Heart right ventricle (tissue), 16 donors: ENCODE data around the gene FMN2. TPM values are rescaled to one million over a fixed set of nuclear protein-coding genes. Genes with fewer than 3 reads are reported as not detected.

Source experiments
- ATAC-seq, 8 donors: fragments of 200-7000 bp; cut with Tn5 transposase; one replicate each; pipeline ENCODE4 v1.9.1; 2020; ENCODE audit warnings: mild to moderate bottlenecking in 8 of 8, moderate library complexity in 8 of 8, moderate number of reproducible peaks in 1 of 8
- DNase-seq, 2 donors: peaks; one replicate each; pipeline ENCODE4 v3.0.0-alpha.2; 2020
- H3K27ac ChIP-seq, 10 donors: fragments of 200-600 bp; sonication (generic) in 2 of 10; one replicate each; pipeline versions ENCODE4 v1.5.0 to v1.8.0; 2020 to 2022; ENCODE audit warnings: mild to moderate bottlenecking in 3 of 10
- H3K27me3 ChIP-seq, 7 donors: fragments of 200-600 bp; one replicate each; pipeline ENCODE4 v1.8.0; 2021 to 2022; ENCODE audit warnings: mild to moderate bottlenecking in 2 of 7
- H3K36me3 ChIP-seq, 9 donors: fragments of 200-600 bp; sonication (generic) in 1 of 9; one replicate each; pipeline versions ENCODE4 v1.5.0 to v1.8.0; 2020 to 2022; ENCODE audit warnings: mild to moderate bottlenecking in 2 of 9
- H3K4me1 ChIP-seq, 9 donors: fragments of 200-600 bp; sonication (generic) in 1 of 9; one replicate each; pipeline versions ENCODE4 v1.5.0 to v1.8.0; 2020 to 2022; ENCODE audit warnings: mild to moderate bottlenecking in 4 of 9
- H3K4me3 ChIP-seq, 10 donors: fragments of 200-600 bp; sonication (generic) in 2 of 10; one replicate each; pipeline versions ENCODE4 v1.5.0 to v1.8.0; 2020 to 2022; ENCODE audit warnings: mild to moderate bottlenecking in 7 of 10, moderate library complexity in 2 of 10
- H3K9me3 ChIP-seq, 11 donors: fragments of 200-600 bp in 10 of 11; sonication (generic) in 2 of 11; one replicate each; pipeline versions ENCODE4 v1.5.0 to v1.8.0; 2013 to 2022; ENCODE audit warnings: mild to moderate bottlenecking in 2 of 11, control low read depth in 1 of 11, moderate library complexity in 1 of 11
- WGBS, 2 donors: extraction: QIAGEN DNeasy Blood & Tissue Kit; methylation state at CpG; one replicate each; pipeline ENCODE4 v1.1.7; 2013; ENCODE audit warnings: inconsistent platforms in 1 of 2; 5-methylcytosine and 5-hydroxymethylcytosine counted together
- intact Hi-C, 10 donors: fragments of 100-400 bp; cut with DNase I; formaldehyde crosslinking; loops; one replicate each; pipeline versions ENCODE4 v1.11.1 to v1.14.2; 2022
- polyA plus RNA-seq, 2 donors: library from polyadenylated mRNA; stranded (reverse); fragments of 200-250 nt; gene quantifications; one replicate each; pipeline ENCODE4 v1.2.3, GENCODE V29; 2013
- total RNA-seq, 10 donors: library from RNA; stranded (reverse); fragmentation: NEBNext Ultra II Directional in 3 of 10; extraction: Animal tissue kit (Norgen Biotek cat#: 25700) in 3 of 10; gene quantifications; one replicate each; pipeline versions ENCODE4 v1.2.1 to v1.2.4, GENCODE V29; 2021 to 2023
- TF ChIP-seq, protein P1 (sequence below), 9 donors: fragments of 200-600 bp; sonication (generic) in 2 of 9; IDR thresholded peaks; one replicate each; pipeline versions ENCODE4 v1.5.0 to v1.8.0; 2021 to 2022; ENCODE audit warnings: antibody characterized with exemption in 9 of 9, mild to moderate bottlenecking in 5 of 9, moderate library complexity in 1 of 9
- donor health status: Arrhythmogenic right ventricular cardiomyopathy.
- donor health status: ischemic (EF 13 %, LVEDD 7.1; RV severe dilation, severe dysfunction).
- donor health status: healthy with polysubstance abuse.
- donor health status: DM: no; HTN: yes; CAD: no.
- donor health status: DM: no; HTN: no; CAD: no.
- donor health status: ischemic (EF 25% LVEDD 6.9; RV normal size, moderate dysfunction).
- donor health status: ischemic (EF 25% LVEDD 5.7; RV mildly dilated, moderate dysfunction).
- donor health status: healthy.
- donor health status: DM: yes; HTN: yes; CAD: no.
- donor health status: Ischemic cardiomyopathy.
- donor health status: ischemic (EF 35%, LVEDD 5.7; RV mildly dilated, moderate dysfunction).
- donor health status: nonischemic (EF 11% LVEDD 7.7; RV severe dilation, severe dysfunction).
- donor health status: DM: yes; HTN: yes; CAD: no.
- donor health status: PGD.
- donor health status: ischemic (EF 29% LVEDD 5.4; RV normal size, mild dysfunction).
- donor health status: nonischemic (EF 23%, LVEDD 6.1; RV moderate dilation, normal function).

FMN2 gene
- total and polyA plus RNA-seq, 12 donors, result 0.03 to 0.70 (median 0.12) TPM; not detected in 9

- H3K27me3 ChIP-seq, result no peaks in the 10 kb centered on the region
- TF ChIP-seq, protein P1, sequence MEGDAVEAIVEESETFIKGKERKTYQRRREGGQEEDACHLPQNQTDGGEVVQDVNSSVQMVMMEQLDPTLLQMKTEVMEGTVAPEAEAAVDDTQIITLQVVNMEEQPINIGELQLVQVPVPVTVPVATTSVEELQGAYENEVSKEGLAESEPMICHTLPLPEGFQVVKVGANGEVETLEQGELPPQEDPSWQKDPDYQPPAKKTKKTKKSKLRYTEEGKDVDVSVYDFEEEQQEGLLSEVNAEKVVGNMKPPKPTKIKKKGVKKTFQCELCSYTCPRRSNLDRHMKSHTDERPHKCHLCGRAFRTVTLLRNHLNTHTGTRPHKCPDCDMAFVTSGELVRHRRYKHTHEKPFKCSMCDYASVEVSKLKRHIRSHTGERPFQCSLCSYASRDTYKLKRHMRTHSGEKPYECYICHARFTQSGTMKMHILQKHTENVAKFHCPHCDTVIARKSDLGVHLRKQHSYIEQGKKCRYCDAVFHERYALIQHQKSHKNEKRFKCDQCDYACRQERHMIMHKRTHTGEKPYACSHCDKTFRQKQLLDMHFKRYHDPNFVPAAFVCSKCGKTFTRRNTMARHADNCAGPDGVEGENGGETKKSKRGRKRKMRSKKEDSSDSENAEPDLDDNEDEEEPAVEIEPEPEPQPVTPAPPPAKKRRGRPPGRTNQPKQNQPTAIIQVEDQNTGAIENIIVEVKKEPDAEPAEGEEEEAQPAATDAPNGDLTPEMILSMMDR (IDR thresholded peaks at IDR 0.05), result no peak
- DNase-seq, result no peak
- no peak overlapping the region for H3K4me3 ChIP-seq
- intact Hi-C loops, result no loop called here
- WGBS, 2 donors, result 59 to 61% methylated on average over 4 of the region's 4 CpGs
- H3K27ac ChIP-seq, result no peak overlapping the region
- peaks cover 0 to 8% (median 0%) of the 10 kb centered on the region in 11 donors for H3K9me3 ChIP-seq
- ATAC-seq, result no peak
- no peaks in the 10 kb centered on the region for H3K36me3 ChIP-seq
- no peaks in the 10 kb centered on the region for H3K4me1 ChIP-seq
Measured at GRCh38 chr1:240309769-240310168, 218.1 kb downstream of the FMN2 start.

DNA sequence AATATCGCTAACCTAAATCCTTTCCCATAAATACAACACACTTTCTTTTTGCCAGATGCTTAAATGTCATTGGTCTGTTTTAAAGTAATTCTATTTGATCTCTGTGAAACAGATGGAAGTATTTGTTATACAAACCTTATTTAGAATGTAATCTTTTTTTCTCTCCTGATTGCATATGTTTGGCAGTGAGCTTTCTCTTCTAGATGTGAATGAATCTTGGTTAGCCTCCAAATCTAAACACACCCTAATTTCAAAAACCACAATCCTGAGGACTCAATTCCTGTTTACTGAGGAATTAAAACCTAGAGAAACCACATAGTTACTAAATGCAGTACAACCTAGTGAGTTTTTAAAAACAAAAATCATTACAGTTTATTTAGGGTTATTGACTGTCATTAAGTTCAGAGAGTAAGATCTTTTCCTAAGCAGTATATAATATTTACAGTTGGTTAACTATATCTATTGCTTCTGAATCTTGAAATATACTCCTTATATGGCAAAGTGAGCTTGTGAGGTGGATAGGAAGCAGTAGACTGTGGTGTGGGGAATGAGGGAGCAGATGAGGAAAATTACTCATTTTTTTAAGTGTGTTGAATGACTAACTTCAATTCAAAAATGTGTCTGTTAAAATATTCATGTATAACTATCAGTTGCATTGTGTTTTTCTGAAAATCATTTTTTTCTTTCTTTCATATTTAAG lies 218.7 kb downstream of the FMN2 start:
- Histone ChIP-seq H3K9me3 (peaks cover 0 to 8% (median 0%) of the 10 kb centered on the region in 11 donors), H3K27ac (no peak overlapping the region), H3K4me1 (no peaks in the 10 kb centered on the region), H3K27me3 (no peaks in the 10 kb centered on the region), H3K36me3 (no peaks in the 10 kb centered on the region), H3K4me3 (no peak overlapping the region)
- ATAC-seq, result no peak
- 80 to 91% methylated on average over 1 of the region's 1 CpG for WGBS, 2 donors
- DNase-seq, result no peak
- intact Hi-C loops, result no loop called here
- TF ChIP-seq, protein P1 (IDR thresholded peaks at IDR 0.05), result no peak

DNA sequence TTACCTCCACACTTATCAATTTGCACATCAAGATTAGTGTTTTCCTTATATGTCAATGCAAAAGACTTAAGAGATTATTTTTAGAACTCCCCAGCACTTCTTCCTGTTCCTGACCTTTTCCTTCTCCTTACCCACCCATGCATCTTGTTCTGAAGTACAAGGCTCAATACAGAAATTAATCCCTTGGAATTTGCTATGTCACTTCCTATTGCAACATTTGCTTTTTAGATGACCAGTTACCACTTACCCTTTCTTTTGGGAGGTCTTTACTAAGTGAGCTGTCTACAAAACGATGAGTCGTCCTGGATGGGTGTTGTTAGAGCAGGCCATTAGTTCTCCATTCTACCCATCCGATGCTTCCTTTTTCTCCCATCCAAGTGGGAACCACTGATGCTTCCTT lies 221.2 kb downstream of the FMN2 start:
- DNase-seq (no peak), ATAC-seq (no peak)
- Histone ChIP-seq H3K36me3 (no peaks in the 10 kb centered on the region), H3K4me3 (no peak overlapping the region), H3K27me3 (no peaks in the 10 kb centered on the region), H3K9me3 (no peaks in the 10 kb centered on the region), H3K27ac (no peak overlapping the region), H3K4me1 (no peaks in the 10 kb centered on the region)
- TF ChIP-seq, protein P1 (IDR thresholded peaks at IDR 0.05), result no peak
- 52 to 69% methylated on average over 3 of the region's 3 CpGs for WGBS, 2 donors
- intact Hi-C loops, result no loop called here

- ATAC-seq, result no peak
- TF ChIP-seq, protein P1 (IDR thresholded peaks at IDR 0.05), result no peak
Measured at GRCh38 chr1:240314845-240315801, 223.4 kb downstream of the FMN2 start.

More at GRCh38 chr1:240314845-240315801, 223.4 kb downstream of the FMN2 start:
- no peaks in the 10 kb centered on the region for H3K27me3 ChIP-seq
- H3K4me3 ChIP-seq, result no peak overlapping the region
- H3K36me3 ChIP-seq, result no peaks in the 10 kb centered on the region
- no peaks in the 10 kb centered on the region for H3K4me1 ChIP-seq
- DNase-seq, result no peak
- H3K9me3 ChIP-seq, result peaks cover 0 to 5% (median 0%) of the 10 kb centered on the region in 11 donors
- 64 to 75% methylated on average over 3 of the region's 3 CpGs for WGBS, 2 donors
- intact Hi-C loops, result no loop called here
- no peak overlapping the region for H3K27ac ChIP-seq
